ENCODE measurements around the gene CFAP91. TPM values are rescaled to one million over a fixed set of nuclear protein-coding genes. Genes with fewer than 3 reads are reported as not detected.
"Not testable (repeated sequence)": the region's sequence is repeated elsewhere in the genome, so short reads cannot be mapped to it uniquely, and the experiment has no call there.

CFAP91 gene
- total RNA-seq, 1 donor from 2014 or later, result 0.69 TPM

- DNase-seq, result not testable (repeated sequence)
Observed at GRCh38 chr3:119678209-119678608, 24.6 kb upstream of the CFAP91 start.

- no peak for DNase-seq
Observed at GRCh38 chr3:119679874-119680273, 22.9 kb upstream of the CFAP91 start.

GRCh38 chr3:119681279-119681678 is 21.5 kb upstream of the CFAP91 start:
- no peak for DNase-seq

- no peak for DNase-seq
Observed at GRCh38 chr3:119683421-119683820, 19.4 kb upstream of the CFAP91 start.

- DNase-seq, result no peak
Observed at GRCh38 chr3:119690043-119690656, 12.7 kb upstream of the CFAP91 start.

GRCh38 chr3:119695480-119695879 is 7.3 kb upstream of the CFAP91 start:
- no peak for DNase-seq

GRCh38 chr3:119697394-119697793 is 5.4 kb upstream of the CFAP91 start:
- no peak for DNase-seq

GRCh38 chr3:119700269-119700919 is 2.4 kb upstream of the CFAP91 start:
- no peak for DNase-seq

- DNase-seq, result no peak
Observed at GRCh38 chr3:119700920-119701734, 1.7 kb upstream of the CFAP91 start.

- no peak for DNase-seq
Observed at GRCh38 chr3:119703820-119704531, 1.2 kb downstream of the CFAP91 start.

- DNase-seq, result no peak
Observed at GRCh38 chr3:119715105-119715504, 12.3 kb downstream of the CFAP91 start.

- DNase-seq, result no peak
Observed at GRCh38 chr3:119716998-119717397, 14.2 kb downstream of the CFAP91 start.

- DNase-seq, result no peak
Observed at GRCh38 chr3:119717520-119717919, 14.7 kb downstream of the CFAP91 start.

GRCh38 chr3:119723022-119723421 is 20.2 kb downstream of the CFAP91 start:
- DNase-seq, result no peak

GRCh38 chr3:119726909-119727308 is 24.1 kb downstream of the CFAP91 start:
- DNase-seq, result no peak

- DNase-seq, result no peak
Observed at GRCh38 chr3:119729996-119730395, 27.2 kb downstream of the CFAP91 start.

GRCh38 chr3:119731560-119732343 is 28.9 kb downstream of the CFAP91 start:
- no peak for DNase-seq

GRCh38 chr3:119733812-119734211 is 31.0 kb downstream of the CFAP91 start:
- DNase-seq, result no peak

- DNase-seq, result no peak
Observed at GRCh38 chr3:119738741-119739140, 35.9 kb downstream of the CFAP91 start.

- DNase-seq, result no peak
Observed at GRCh38 chr3:119741657-119742590, 39.1 kb downstream of the CFAP91 start.

- no peak for DNase-seq
Observed at GRCh38 chr3:119743921-119744320, 41.1 kb downstream of the CFAP91 start.
